CD4-positive, alpha-beta T cell treated with Interferon alpha-2 for 1 hour (primary cell): ENCODE measurements around the gene RRAS2.
A peak's percentile ranks its signal among the peaks of the same experiment; 100 is the strongest.

Experiments
- DNase-seq, 2 donors: peaks; one replicate each; pipeline ENCODE4 v3.0.0-alpha.2; 2020 to 2022

Gene RRAS2

GRCh38 chr11:14336507-14337503, 22.2 kb downstream of the RRAS2 start:
- DNase-seq, result no peak

GRCh38 chr11:14335712-14336111, 23.3 kb downstream of the RRAS2 start:
- DNase-seq, result no peak

- DNase-seq, result no peak
Measured at GRCh38 chr11:14334893-14335292, 24.1 kb downstream of the RRAS2 start.

- DNase-seq, result no peak
Measured at GRCh38 chr11:14334192-14334591, 24.8 kb downstream of the RRAS2 start.

GRCh38 chr11:14331476-14332136, 27.4 kb downstream of the RRAS2 start:
- DNase-seq, result no peak

GRCh38 chr11:14330881-14331280, 28.1 kb downstream of the RRAS2 start:
- no peak for DNase-seq

- no peak for DNase-seq
Measured at GRCh38 chr11:14329702-14330101, 29.3 kb downstream of the RRAS2 start.

GRCh38 chr11:14327116-14327515, 31.9 kb downstream of the RRAS2 start:
- DNase-seq, result no peak

- no peak for DNase-seq
Measured at GRCh38 chr11:14323118-14323676, 35.8 kb downstream of the RRAS2 start.

GRCh38 chr11:14322510-14322909, 36.5 kb downstream of the RRAS2 start:
- DNase-seq, result no peak

GRCh38 chr11:14320020-14320419, 39.0 kb downstream of the RRAS2 start:
- peak in 1 of 2 donors; percentile 58 for DNase-seq

GRCh38 chr11:14318581-14318981, 40.4 kb downstream of the RRAS2 start:
- DNase-seq, result no peak

- DNase-seq, result no peak
Measured at GRCh38 chr11:14317659-14318325, 41.2 kb downstream of the RRAS2 start.

- no peak for DNase-seq
Measured at GRCh38 chr11:14315130-14315529, 43.9 kb downstream of the RRAS2 start.

- DNase-seq, result peak in 1 of 2 donors; percentile 14
Measured at GRCh38 chr11:14314127-14314526, 44.9 kb downstream of the RRAS2 start.

GRCh38 chr11:14312736-14313438, 46.1 kb downstream of the RRAS2 start:
- DNase-seq, result no peak

- DNase-seq, result no peak
Measured at GRCh38 chr11:14310679-14311078, 48.3 kb downstream of the RRAS2 start.

- no peak for DNase-seq
Measured at GRCh38 chr11:14309425-14310192, 49.4 kb downstream of the RRAS2 start.

- DNase-seq, result no peak
Measured at GRCh38 chr11:14308897-14309387, 50.0 kb downstream of the RRAS2 start.

GRCh38 chr11:14308114-14308896, 50.7 kb downstream of the RRAS2 start:
- DNase-seq, result peak in 1 of 2 donors; percentile 49

GRCh38 chr11:14306481-14306880, 52.5 kb downstream of the RRAS2 start:
- DNase-seq, result no peak
